ENCODE data around the gene MATK.

- TF ChIP-seq TAF1 (IDR thresholded peaks at IDR 0.05; ENCODE audit: borderline replicate concordance, insufficient read depth, low read length) (no peak), SIN3A (IDR thresholded peaks at IDR 0.05; ENCODE audit: borderline replicate concordance, insufficient read depth, low read length) (no peak)
These were observed 19.7 kb upstream of the MATK start for GRCh38 chr19:3805859-3806258.

Data from PFSK-1 (cell line).